Inferior parietal cortex (tissue), 1 donor: Measurements from ENCODE around the gene FYN.
"Not testable (repeated sequence)": the region's sequence is repeated elsewhere in the genome, so short reads cannot be mapped to it uniquely, and the experiment has no call there.

Experiments
- DNase-seq: peaks from one replicate; pipeline ENCODE4 v3.0.0-alpha.2; 2016; ENCODE audit errors: extremely low spot score

The FYN gene

GRCh38 chr6:111680811-111681609 is 192.2 kb downstream of the FYN start:
- DNase-seq: not testable (repeated sequence)

GRCh38 chr6:111680015-111680712 is 193.1 kb downstream of the FYN start:
- no peak for DNase-seq

GRCh38 chr6:111679126-111679858 is 194.0 kb downstream of the FYN start:
- DNase-seq: no peak

GRCh38 chr6:111677249-111677990 is 195.8 kb downstream of the FYN start:
- no peak for DNase-seq

GRCh38 chr6:111676383-111676782 is 196.9 kb downstream of the FYN start:
- no peak for DNase-seq

- DNase-seq: no peak
These were observed 198.4 kb downstream of the FYN start for GRCh38 chr6:111674883-111675282.

GRCh38 chr6:111674413-111674812 is 198.8 kb downstream of the FYN start:
- no peak for DNase-seq

- DNase-seq: no peak
These were observed 199.3 kb downstream of the FYN start for GRCh38 chr6:111673937-111674336.

- no peak for DNase-seq
These were observed 199.7 kb downstream of the FYN start for GRCh38 chr6:111673532-111673931.

GRCh38 chr6:111672761-111673450 is 200.3 kb downstream of the FYN start:
- no peak for DNase-seq

- DNase-seq: no peak
These were observed 203.9 kb downstream of the FYN start for GRCh38 chr6:111669326-111669725.

- DNase-seq: no peak
These were observed 204.8 kb downstream of the FYN start for GRCh38 chr6:111668410-111668809.

GRCh38 chr6:111667931-111668330 is 205.3 kb downstream of the FYN start:
- DNase-seq: no peak

GRCh38 chr6:111666847-111667246 is 206.4 kb downstream of the FYN start:
- no peak for DNase-seq

- no peak for DNase-seq
These were observed 208.7 kb downstream of the FYN start for GRCh38 chr6:111664565-111665030.

- DNase-seq: no peak
These were observed 209.3 kb downstream of the FYN start for GRCh38 chr6:111663692-111664564.

GRCh38 chr6:111662794-111663593 is 210.3 kb downstream of the FYN start:
- no peak for DNase-seq

GRCh38 chr6:111662072-111662793 is 211.0 kb downstream of the FYN start:
- no peak for DNase-seq
